ENCODE measurements around the gene CERS1.

The CERS1 gene

GRCh38 chr19:18939922-18940768, 44.2 kb upstream of the CERS1 start:
- no peak for TF ChIP-seq CTCF (IDR thresholded peaks at IDR 0.05; ENCODE audit: borderline replicate concordance, control extremely low read depth, extremely low read depth, insufficient read depth, missing control alignments)
- DNase-seq (ENCODE audit: low spot score): no peak
- in situ Hi-C loops (cut with MboI; ENCODE audit: low sequenced_read_pairs, unreplicated experiment): no loop called here

GRCh38 chr19:18939163-18939562, 43.2 kb upstream of the CERS1 start:
- no peak for TF ChIP-seq CTCF (IDR thresholded peaks at IDR 0.05; ENCODE audit: borderline replicate concordance, control extremely low read depth, extremely low read depth, insufficient read depth, missing control alignments)
- no peak for DNase-seq (ENCODE audit: low spot score)
- in situ Hi-C loops (cut with MboI; ENCODE audit: low sequenced_read_pairs, unreplicated experiment): no loop called here

GRCh38 chr19:18933297-18933696, 37.3 kb upstream of the CERS1 start:
- no peak for DNase-seq (ENCODE audit: low spot score)
- in situ Hi-C loops (cut with MboI; ENCODE audit: low sequenced_read_pairs, unreplicated experiment): no loop called here
- no peak for TF ChIP-seq CTCF (IDR thresholded peaks at IDR 0.05; ENCODE audit: borderline replicate concordance, control extremely low read depth, extremely low read depth, insufficient read depth, missing control alignments)

DNA sequence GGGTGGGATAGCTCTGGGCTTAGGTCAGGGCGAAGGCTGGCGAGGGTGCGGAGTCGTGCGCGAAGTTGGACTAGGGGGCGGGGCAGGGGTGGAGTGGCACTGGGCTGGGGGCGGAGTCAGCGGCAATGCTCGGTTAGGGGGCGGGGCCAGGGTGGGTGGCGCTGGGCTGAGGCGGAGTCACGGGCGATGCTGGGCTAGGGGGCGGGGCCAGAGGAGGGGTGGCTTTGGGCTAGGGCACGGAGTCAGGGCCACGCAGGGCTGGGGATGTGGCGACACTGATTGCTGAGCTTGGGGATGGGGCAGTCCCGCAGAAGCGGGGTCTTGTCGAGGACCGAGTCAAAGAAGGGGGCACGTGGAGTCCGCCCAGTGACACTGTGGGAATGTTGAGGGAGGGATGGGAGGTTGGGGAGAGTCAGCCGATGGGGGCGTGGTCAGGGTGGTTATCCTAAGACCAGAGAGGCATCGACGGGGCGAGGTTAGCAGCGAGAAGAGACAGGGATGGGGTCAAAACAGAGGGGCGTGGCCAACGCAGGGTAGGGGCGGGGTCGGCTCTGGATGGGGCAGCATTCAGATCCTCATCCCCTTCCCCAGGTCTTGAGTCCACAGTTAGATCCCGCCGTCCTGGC, 36.4 kb upstream of the CERS1 start:
- in situ Hi-C loops (cut with MboI; ENCODE audit: low sequenced_read_pairs, unreplicated experiment): no loop called here
- peak; percentile 90 for DNase-seq (ENCODE audit: low spot score)
- TF ChIP-seq CTCF (IDR thresholded peaks at IDR 0.05; ENCODE audit: borderline replicate concordance, control extremely low read depth, extremely low read depth, insufficient read depth, missing control alignments): no peak

DNA sequence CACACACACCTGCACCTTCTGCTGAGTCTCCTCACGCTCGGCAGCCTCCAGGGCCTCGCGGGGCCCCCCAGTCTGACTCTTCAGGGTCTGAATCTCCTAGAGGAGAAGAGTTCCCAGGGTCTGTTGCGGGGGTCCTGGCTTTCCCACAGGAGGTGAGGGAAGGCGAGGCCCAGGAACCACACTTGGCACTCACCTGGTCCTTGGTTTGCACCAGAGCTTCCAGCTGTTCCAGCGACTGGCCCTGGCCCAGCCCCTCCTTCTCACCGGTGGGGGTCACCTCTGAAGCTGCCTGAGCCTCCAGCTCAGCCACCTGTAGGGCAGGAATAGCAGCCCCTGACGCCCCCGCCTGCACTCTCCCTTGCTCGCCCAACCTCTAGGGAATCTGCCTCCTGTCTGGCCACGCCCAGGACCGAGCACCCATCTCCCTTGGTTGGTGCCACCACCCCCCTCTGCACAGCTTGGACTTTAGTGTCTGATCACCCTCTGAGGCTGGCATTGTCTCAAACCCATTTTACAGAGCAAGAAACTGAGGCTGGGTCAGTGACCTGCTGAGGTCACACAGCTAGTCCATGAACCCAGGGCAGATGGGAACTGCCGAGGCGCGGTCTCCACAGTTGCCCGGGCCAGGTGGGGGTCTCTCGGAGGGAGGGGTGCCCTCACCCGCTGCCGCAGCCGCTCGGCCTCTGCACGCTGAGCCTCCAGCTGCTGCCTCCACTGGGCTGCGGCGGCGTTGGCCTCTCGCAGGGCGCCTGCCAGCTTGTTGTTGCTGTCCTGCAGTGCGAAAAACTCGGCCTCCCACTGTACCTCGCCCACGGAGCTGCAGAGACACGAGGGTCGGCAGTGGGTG, 35.6 kb upstream of the CERS1 start:
- no peak for TF ChIP-seq CTCF (IDR thresholded peaks at IDR 0.05; ENCODE audit: borderline replicate concordance, control extremely low read depth, extremely low read depth, insufficient read depth, missing control alignments)
- no peak for DNase-seq (ENCODE audit: low spot score)
- in situ Hi-C loops (cut with MboI; ENCODE audit: low sequenced_read_pairs, unreplicated experiment): no loop called here

DNA sequence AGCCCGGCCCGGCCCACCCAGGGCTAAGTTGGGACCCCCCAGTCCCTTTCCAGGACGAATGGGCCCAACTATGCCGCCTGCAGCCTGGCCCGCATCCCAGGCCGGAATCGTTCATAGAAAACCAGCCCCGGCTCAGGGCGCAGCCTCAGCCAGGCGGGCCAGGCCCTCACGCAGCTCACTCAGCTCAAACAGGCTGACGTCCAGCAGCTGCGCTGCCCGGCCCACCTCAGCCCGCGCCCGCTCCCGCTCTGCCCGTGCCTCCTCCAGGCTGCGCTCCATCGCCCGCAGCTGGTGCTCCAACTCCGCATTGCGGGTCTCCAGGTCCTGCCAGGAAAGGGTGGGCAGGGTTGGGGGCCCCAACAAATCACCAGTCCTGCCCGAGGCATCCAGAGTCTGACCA, 33.4 kb upstream of the CERS1 start:
- in situ Hi-C loops (cut with MboI; ENCODE audit: low sequenced_read_pairs, unreplicated experiment): no loop called here
- no peak for DNase-seq (ENCODE audit: low spot score)
- no peak for TF ChIP-seq CTCF (IDR thresholded peaks at IDR 0.05; ENCODE audit: borderline replicate concordance, control extremely low read depth, extremely low read depth, insufficient read depth, missing control alignments)
